IMR-90 (cell line): Measurements from ENCODE around the gene CLASP1. TPM values are rescaled to one million over a fixed set of nuclear protein-coding genes. Genes with fewer than 3 reads are reported as not detected.

ENCODE experiments used
- ATAC-seq: fragments of 200-7000 bp; cut with Tn5 transposase; 2 replicates; pipeline ENCODE4 v1.9.1; 2020; ENCODE audit warnings: low read depth, mild to moderate bottlenecking, moderate library complexity
- BruUV-seq: library from RNA; stranded (reverse); fragments of 400-500 nt; replicated peaks from 2 replicates; lab custom pipeline; 2021; lab: Mats Ljungman, UMichigan
- CTCF ChIA-PET: fragments of 300-600 bp; formaldehyde crosslinking; extraction: SDS; loops from one replicate; lab custom pipeline; 2021; ENCODE audit warnings: antibody characterized with exemption; lab: Yijun Ruan, JAX
- POLR2A ChIA-PET: fragments of 300-600 bp; sonication (Branson Sonifier 250); formaldehyde crosslinking; loops from one replicate; lab custom pipeline; 2022; ENCODE audit warnings: antibody characterized with exemption; ENCODE audit not compliant: unreplicated experiment; lab: Charles Lee
- DNase-seq: peaks from one replicate; pipeline ENCODE4 v3.0.0; 2013
- H2AFZ ChIP-seq: replicated peaks from 2 replicates; pipeline ENCODE3; 2013; ENCODE audit warnings: low read length, mild to moderate bottlenecking; ENCODE audit not compliant: poor library complexity
- H2AK5ac ChIP-seq: 2 replicates; pipeline ENCODE4 v1.6.1; 2013; ENCODE audit warnings: low read depth, low read length, inconsistent platforms
- H2AK9ac ChIP-seq: replicated peaks from 2 replicates; pipeline ENCODE3; 2013; ENCODE audit warnings: mild to moderate bottlenecking, low read depth, low read length, moderate library complexity; ENCODE audit not compliant: poor library complexity
- H2BK120ac ChIP-seq: 2 replicates; pipeline ENCODE4 v1.6.1; 2013; ENCODE audit warnings: low read depth, low read length, inconsistent platforms
- H2BK15ac ChIP-seq: 3 replicates; pipeline ENCODE4 v1.6.1; 2013; ENCODE audit warnings: low read depth, low read length, inconsistent platforms
- H2BK20ac ChIP-seq: 2 replicates; pipeline ENCODE4 v1.6.1; 2013; ENCODE audit warnings: low read depth, mild to moderate bottlenecking, inconsistent platforms, low read length, moderate library complexity
- H2BK5ac ChIP-seq: 2 replicates; pipeline ENCODE4 v1.6.1; 2013; ENCODE audit warnings: mild to moderate bottlenecking, low read depth, low read length, inconsistent platforms; ENCODE audit not compliant: poor library complexity, severe bottlenecking
- H3K14ac ChIP-seq: replicated peaks from 2 replicates; pipeline ENCODE4 v1.6.1; 2013; ENCODE audit warnings: low read depth, low read length, inconsistent platforms
- H3K18ac ChIP-seq: 2 replicates; pipeline ENCODE4 v1.6.1; 2013; ENCODE audit warnings: low read depth, low read length, control low read depth
- H3K23ac ChIP-seq: 2 replicates; pipeline ENCODE4 v1.6.1; 2013; ENCODE audit warnings: low read depth, low read length, inconsistent platforms
- H3K27ac ChIP-seq: 2 replicates; pipeline ENCODE4 v1.5.1; 2013; ENCODE audit warnings: mild to moderate bottlenecking, control low read depth, low read length; ENCODE audit not compliant: insufficient read depth
- H3K27me3 ChIP-seq: 2 replicates; pipeline ENCODE4 v1.6.1; 2013; ENCODE audit warnings: low read length; ENCODE audit not compliant: control insufficient read depth, insufficient read depth
- H3K36me3 ChIP-seq: 2 replicates; pipeline ENCODE4 v1.6.1; 2013; ENCODE audit warnings: low read length, mixed read lengths; ENCODE audit not compliant: control insufficient read depth, insufficient read depth
- H3K4ac ChIP-seq: 2 replicates; pipeline ENCODE4 v1.6.1; 2013; ENCODE audit warnings: low read depth, low read length, inconsistent platforms
- H3K4me1 ChIP-seq: 2 replicates; pipeline ENCODE4 v1.6.1; 2013; ENCODE audit warnings: low read length, mixed read lengths; ENCODE audit not compliant: control insufficient read depth, insufficient read depth
- H3K4me2 ChIP-seq: 2 replicates; pipeline ENCODE4 v1.6.1; 2013; ENCODE audit warnings: low read depth, mild to moderate bottlenecking, control low read depth, low read length, moderate library complexity
- H3K4me3 ChIP-seq: 2 replicates; pipeline ENCODE4 v1.5.1; 2013; ENCODE audit warnings: low read depth, mild to moderate bottlenecking, control low read depth, low read length, moderate library complexity; ENCODE audit not compliant: insufficient read depth
- H3K56ac ChIP-seq: 2 replicates; pipeline ENCODE4 v1.6.1; 2013; ENCODE audit warnings: low read length, inconsistent platforms; ENCODE audit not compliant: insufficient read depth; ENCODE audit errors: extremely low read depth
- H3K79me1 ChIP-seq, 2 experiments: 2 replicates each; pipeline ENCODE4 v1.6.1; 2013; ENCODE audit warnings: low read length in 2 of 2, inconsistent platforms in 1 of 2, low read depth in 1 of 2
- H3K9ac ChIP-seq: 2 replicates; pipeline ENCODE4 v1.6.1; 2013; ENCODE audit warnings: low read depth, low read length, control low read depth
- H3K9me1 ChIP-seq: 2 replicates; pipeline ENCODE4 v1.6.1; 2013; ENCODE audit warnings: low read length, inconsistent platforms; ENCODE audit not compliant: insufficient read depth
- H3K9me3 ChIP-seq: 2 replicates; pipeline ENCODE4 v1.6.1; 2013; ENCODE audit warnings: low read length; ENCODE audit not compliant: control insufficient read depth, insufficient read depth
- H4K20me1 ChIP-seq: 2 replicates; pipeline ENCODE4 v1.6.1; 2013; ENCODE audit warnings: low read length, inconsistent platforms; ENCODE audit not compliant: insufficient read depth
- H4K5ac ChIP-seq: 2 replicates; pipeline ENCODE4 v1.6.1; 2013; ENCODE audit warnings: mild to moderate bottlenecking, low read depth, low read length, control low read depth
- H4K8ac ChIP-seq, 2 experiments: 2 replicates each; pipeline ENCODE4 v1.6.1; 2013; ENCODE audit warnings: low read depth in 2 of 2, low read length in 2 of 2, control low read depth in 1 of 2, inconsistent platforms in 1 of 2
- H4K91ac ChIP-seq: 2 replicates; pipeline ENCODE4 v1.6.1; 2013; ENCODE audit warnings: low read depth, low read length, inconsistent platforms; ENCODE audit not compliant: insufficient read depth
- CEBPB ChIP-seq: IDR thresholded peaks from 2 replicates; pipeline ENCODE4 v1.6.1; 2012; ENCODE audit warnings: low read depth, low read length, improper control_type of control experiment
- CHD1 ChIP-seq: IDR thresholded peaks from 2 replicates; pipeline ENCODE4 v1.6.1; 2012; ENCODE audit warnings: low read depth, low read length, improper control_type of control experiment
- CTCF ChIP-seq: conservative IDR thresholded peaks from 2 replicates; pipeline ENCODE4 v1.5.1; 2012; ENCODE audit warnings: mild to moderate bottlenecking, low read depth, low read length, improper control_type of control experiment
- ELK1 ChIP-seq: fragments of 150-350 bp; IDR thresholded peaks from 2 replicates; pipeline ENCODE4 v1.6.1; 2016; ENCODE audit warnings: low read depth, mild to moderate bottlenecking, low read length, moderate library complexity, borderline replicate concordance
- FOS ChIP-seq: fragments of 150-350 bp; IDR thresholded peaks from 2 replicates; pipeline ENCODE4 v1.6.1; 2016; ENCODE audit warnings: low read depth, low read length
- MAFK ChIP-seq: IDR thresholded peaks from 2 replicates; pipeline ENCODE4 v1.6.1; 2012; ENCODE audit warnings: low read depth, low read length, improper control_type of control experiment
- MAZ ChIP-seq: IDR thresholded peaks from 2 replicates; pipeline ENCODE4 v1.6.1; 2012; ENCODE audit warnings: low read depth, mild to moderate bottlenecking, low read length, improper control_type of control experiment, moderate library complexity, borderline replicate concordance
- NFE2L2 ChIP-seq: fragments of 150-350 bp; IDR thresholded peaks from 2 replicates; pipeline ENCODE4 v1.6.1; 2016; ENCODE audit warnings: low read depth, mild to moderate bottlenecking, low read length
- POLR2A ChIP-seq: IDR thresholded peaks from 2 replicates; pipeline ENCODE4 v1.6.1; 2012; ENCODE audit warnings: mild to moderate bottlenecking, low read depth, low read length
- RAD21 ChIP-seq: IDR thresholded peaks from 2 replicates; pipeline ENCODE4 v1.6.1; 2012; ENCODE audit warnings: low read length, improper control_type of control experiment
- RFX5 ChIP-seq: IDR thresholded peaks from 2 replicates; pipeline ENCODE4 v1.8.0; 2012; ENCODE audit warnings: low read depth, mild to moderate bottlenecking, low read length, moderate library complexity
- SMC3 ChIP-seq: fragments of 150-350 bp; IDR thresholded peaks from 2 replicates; pipeline ENCODE4 v1.6.1; 2016; ENCODE audit warnings: low read depth, mild to moderate bottlenecking, antibody characterized with exemption, low read length, moderate library complexity
- USF2 ChIP-seq: fragments of 150-350 bp; IDR thresholded peaks from 2 replicates; pipeline ENCODE4 v1.6.1; 2017; ENCODE audit warnings: mild to moderate bottlenecking, antibody characterized with exemption, low read length, low read depth
- WGBS, 2 experiments: methylation state at CpG; one replicate each; pipeline versions ENCODE4 v1.1.5 to v1.1.7; 2013; ENCODE audit warnings: missing lambda C conversion rate in 2 of 2; ENCODE audit not compliant: insufficient read length in 1 of 2; ENCODE audit errors: extremely low coverage in 2 of 2; 5-methylcytosine and 5-hydroxymethylcytosine counted together
- dilution Hi-C: fragments of 300-500 bp; cut with HindIII; formaldehyde crosslinking; loops from one replicate; pipeline ENCODE4 v1.14.3; 2018; ENCODE audit warnings: low sequenced_read_pairs; ENCODE audit not compliant: unreplicated experiment
- in situ Hi-C: fragments of 300-500 bp; cut with MboI; formaldehyde crosslinking; loops from 3 replicates; pipeline ENCODE4 v1.14.3; 2019; ENCODE audit warnings: low sequenced_read_pairs, inconsistent platforms, mixed read lengths
- intact Hi-C: fragments of 100-400 bp; cut with micrococcal nuclease; formaldehyde crosslinking; loops from 2 replicates; pipeline ENCODE4 v1.10.0; 2022
- polyA plus RNA-seq, 3 experiments: library from polyadenylated mRNA; depleted of rRNA; stranded (reverse); fragments of >200 nt; gene quantifications; 2 replicates each; pipeline ENCODE4 v1.2.3, GENCODE V29; 2012; ENCODE audit warnings: low replicate concordance in 1 of 3
- total RNA-seq: library from RNA; depleted of rRNA; stranded (reverse); fragments of >200 nt; gene quantifications from 2 replicates; pipeline ENCODE4 v1.2.3, GENCODE V29; 2012

The CLASP1 gene
- total and polyA plus RNA-seq, 2 of the 4 experiments (the other 2 are of a cell fraction): 12.3 to 33.7 TPM

GRCh38 chr2:121473512-121473911 is 175.8 kb downstream of the CLASP1 start:
- dilution Hi-C loops: no loop called here
- H3K4ac ChIP-seq: peak overlapping the region; percentile 7; the same call in 1 of the 2 replicates
- peak overlapping the region; percentile 47 for H2BK120ac ChIP-seq
- H3K9ac ChIP-seq: peak overlapping the region; percentile 46; the same call in 1 of the 2 replicates
- intact Hi-C loops: no loop called here
- H3K36me3 ChIP-seq: peaks cover 9% of the 10 kb centered on the region
- no peak overlapping the region for H2AFZ ChIP-seq
- H3K56ac ChIP-seq: no peak overlapping the region
- no peak overlapping the region; the same call in 2 of the 3 replicates for H2BK15ac ChIP-seq
- WGBS, 2 experiments: no CpG with 5 or more reads among the region's 2 CpGs
- H3K4me2 ChIP-seq: peak overlapping the region; percentile 22
- H3K27me3 ChIP-seq: no peaks in the 10 kb centered on the region
- POLR2A ChIA-PET: no interaction called here
- no peak overlapping the region for H3K27ac ChIP-seq
- 0 out of 2 replicates have a peak overlapping the region, but pooled peaks have one; percentile 16 for H2BK20ac ChIP-seq
- H3K4me3 ChIP-seq: no peak overlapping the region
- H3K14ac ChIP-seq: 0 out of 2 replicates have a peak overlapping the region, but pooled peaks have one; percentile 13
- H3K9me1 ChIP-seq: peaks cover 18% of the 10 kb centered on the region
- H3K9me3 ChIP-seq: no peaks in the 10 kb centered on the region
- H4K8ac ChIP-seq: peak overlapping the region; percentile 41 to 82; a peak in 2 of 4 replicates
- peak overlapping the region; percentile 73 for H4K91ac ChIP-seq
- H3K79me1 ChIP-seq: peaks cover 21 to 61% of the 10 kb centered on the region in 2 experiments
- H3K18ac ChIP-seq: peak overlapping the region; percentile 66; the same call in 1 of the 2 replicates
- no TSS peak for BruUV-seq
- TF ChIP-seq RAD21 (no peak), MAZ (no peak), CHD1 (no peak), RFX5 (no peak), ELK1 (no peak), CEBPB (no peak), MAFK (no peak), NFE2L2 (no peak), USF2 (no peak), SMC3 (no peak), CTCF (no peak), FOS (no peak), POLR2A (no peak)
- in situ Hi-C loops: no loop called here
- peak overlapping the region; percentile 12; the same call in 1 of the 2 replicates for H4K5ac ChIP-seq
- peak overlapping the region; percentile 70 for H3K23ac ChIP-seq
- H4K20me1 ChIP-seq: peaks cover 10% of the 10 kb centered on the region; the same call in 1 of the 2 replicates
- no peak for ATAC-seq
- 0 out of 2 replicates have a peak overlapping the region, but pooled peaks have one; percentile 4 for H2AK5ac ChIP-seq
- peaks cover 22% of the 10 kb centered on the region for H3K4me1 ChIP-seq
- H2AK9ac ChIP-seq: no peak overlapping the region
- H2BK5ac ChIP-seq: peak overlapping the region; percentile 4
- CTCF ChIA-PET: no interaction called here
- DNase-seq: no peak
